ENCODE data around the gene BTLA. TPM values are rescaled to one million over a fixed set of nuclear protein-coding genes. Genes with fewer than 3 reads are reported as not detected.

BTLA gene
- polyA plus RNA-seq, 3 donors: 0.05 TPM; not detected in 2

GRCh38 chr3:112427123-112427522 is 72.1 kb downstream of the BTLA start:
- DNase-seq: no peak
- TF ChIP-seq CTCF (IDR thresholded peaks at IDR 0.05): no peak
- Mint-ChIP-seq H3K27ac (no peak overlapping the region), H3K36me3 (no peaks in the 10 kb centered on the region), H3K4me3 (no peak overlapping the region), H3K4me1 (peaks cover 15% of the 10 kb centered on the region), H3K9me3 (peaks cover 0 to 4% (median 0%) of the 10 kb centered on the region in 7 donors), H3K27me3 (ENCODE audit: low read depth in 3 of 3) (peaks cover 0 to 1% (median 0%) of the 10 kb centered on the region in 3 donors)
- Histone ChIP-seq H3K27me3 (ENCODE audit: control insufficient read depth in 2 of 2, insufficient read depth in 2 of 2, low read length in 2 of 2) (no peaks in the 10 kb centered on the region), H2AFZ (ENCODE audit: insufficient read depth, low read depth, low read length, poor library complexity, severe bottlenecking) (no peak overlapping the region), H3K9me3 (replicated peaks in 1 of 2; ENCODE audit: control insufficient read depth in 1 of 2, insufficient read depth in 1 of 2, low read length in 2 of 2) (peaks cover 0 to 4% of the 10 kb centered on the region in 2 donors), H4K20me1 (ENCODE audit: insufficient read depth, low read length) (no peaks in the 10 kb centered on the region), H3K36me3 (replicated peaks in 1 of 2; ENCODE audit: control insufficient read depth in 1 of 2, insufficient read depth in 2 of 2, low read length in 2 of 2) (no peaks in the 10 kb centered on the region), H3K4me3 (replicated peaks in 1 of 3; ENCODE audit: low read depth in 2 of 3, low read length in 3 of 3) (no peak overlapping the region), H3K9ac (ENCODE audit: insufficient read depth, low read length, poor library complexity, severe bottlenecking) (no peak overlapping the region), H3K27ac (ENCODE audit: low read depth in 1 of 2, low read length in 2 of 2) (no peak overlapping the region), H3K4me2 (replicated peaks; ENCODE audit: extremely low read depth, low read length, poor library complexity, severe bottlenecking) (no peak overlapping the region), H3K79me2 (ENCODE audit: insufficient read depth, low read length) (no peaks in the 10 kb centered on the region), H3K4me1 (ENCODE audit: control insufficient read depth in 1 of 2, insufficient read depth in 2 of 2, low read length in 2 of 2) (peaks cover 7 to 11% of the 10 kb centered on the region in 2 donors)
- WGBS (ENCODE audit: insufficient coverage): no CpG with 5 or more reads among the region's 5 CpGs
- intact Hi-C loops (cut with micrococcal nuclease): no loop called here

GRCh38 chr3:112425858-112426750 is 73.2 kb downstream of the BTLA start:
- TF ChIP-seq CTCF (IDR thresholded peaks at IDR 0.05): no peak
- Histone ChIP-seq H3K9me3 (replicated peaks in 1 of 2; ENCODE audit: control insufficient read depth in 1 of 2, insufficient read depth in 1 of 2, low read length in 2 of 2) (no peaks in the 10 kb centered on the region), H2AFZ (ENCODE audit: insufficient read depth, low read depth, low read length, poor library complexity, severe bottlenecking) (no peak overlapping the region), H3K79me2 (ENCODE audit: insufficient read depth, low read length) (no peaks in the 10 kb centered on the region), H3K4me3 (replicated peaks in 1 of 3; ENCODE audit: low read depth in 2 of 3, low read length in 3 of 3) (no peak overlapping the region), H3K36me3 (replicated peaks in 1 of 2; ENCODE audit: control insufficient read depth in 1 of 2, insufficient read depth in 2 of 2, low read length in 2 of 2) (no peaks in the 10 kb centered on the region), H3K4me1 (ENCODE audit: control insufficient read depth in 1 of 2, insufficient read depth in 2 of 2, low read length in 2 of 2) (peaks cover 7 to 11% of the 10 kb centered on the region in 2 donors), H3K4me2 (replicated peaks; ENCODE audit: extremely low read depth, low read length, poor library complexity, severe bottlenecking) (no peak overlapping the region), H3K27ac (ENCODE audit: low read depth in 1 of 2, low read length in 2 of 2) (no peak overlapping the region), H4K20me1 (ENCODE audit: insufficient read depth, low read length) (no peaks in the 10 kb centered on the region), H3K9ac (ENCODE audit: insufficient read depth, low read length, poor library complexity, severe bottlenecking) (no peak overlapping the region), H3K27me3 (ENCODE audit: control insufficient read depth in 2 of 2, insufficient read depth in 2 of 2, low read length in 2 of 2) (no peaks in the 10 kb centered on the region)
- Mint-ChIP-seq H3K9me3 (peaks cover 0 to 2% (median 0%) of the 10 kb centered on the region in 7 donors), H3K36me3 (no peaks in the 10 kb centered on the region), H3K4me1 (peaks cover 17% of the 10 kb centered on the region), H3K27me3 (ENCODE audit: low read depth in 3 of 3) (peaks cover 0 to 2% (median 1%) of the 10 kb centered on the region in 3 donors), H3K4me3 (no peak overlapping the region), H3K27ac (peak overlapping the region in 1 of 7 donors; percentile 63)
- intact Hi-C loops (cut with micrococcal nuclease): no loop called here
- WGBS (ENCODE audit: insufficient coverage): 100% methylated on average over 1 of the region's 2 CpGs
- no peak for DNase-seq

All from CD14-positive monocyte (primary cell).